Activated naive CD4-positive, alpha-beta T cell treated with anti-CD3 and anti-CD28 coated beads for 36 hours (primary cell): ENCODE data around the gene DERL3. TPM values are rescaled to one million over a fixed set of nuclear protein-coding genes. Genes with fewer than 3 reads are reported as not detected.
A peak's percentile ranks its signal among the peaks of the same experiment; 100 is the strongest.

Experiments
- CTCF ChIA-PET: fragments of 350-600 bp; sonication (Branson Sonifier 250); formaldehyde crosslinking; loops from one replicate; lab custom pipeline; 2021; ENCODE audit warnings: antibody characterized with exemption; lab: Charles Lee
- DNase-seq: peaks from one replicate; pipeline ENCODE4 v3.0.0-alpha.2; 2020
- H3K27ac Mint-ChIP-seq: one replicate; pipeline ENCODE4 v1.8.0; 2021; ENCODE audit warnings: mild to moderate bottlenecking, mixed read lengths
- H3K27me3 Mint-ChIP-seq: one replicate; pipeline ENCODE4 v1.8.0; 2021; ENCODE audit warnings: low read depth, mixed read lengths
- H3K36me3 Mint-ChIP-seq: one replicate; pipeline ENCODE4 v1.8.0; 2021; ENCODE audit warnings: low read depth, mixed read lengths
- H3K4me1 Mint-ChIP-seq: one replicate; pipeline ENCODE4 v1.8.0; 2021; ENCODE audit warnings: low read depth, mixed read lengths
- H3K4me3 Mint-ChIP-seq: one replicate; pipeline ENCODE4 v1.8.0; 2021; ENCODE audit warnings: mild to moderate bottlenecking, moderate library complexity, mixed read lengths
- H3K9me3 Mint-ChIP-seq: one replicate; pipeline ENCODE4 v1.8.0; 2021; ENCODE audit warnings: mixed read lengths
- intact Hi-C: fragments of 100-400 bp; cut with micrococcal nuclease; formaldehyde crosslinking; loops from one replicate; pipeline ENCODE4 v1.15.1; 2023
- total RNA-seq, 2 experiments: library from RNA; stranded (reverse); gene quantifications; one replicate each; pipeline ENCODE4 v1.2.3, GENCODE V29; 2021

The DERL3 gene
- total RNA-seq, 2 experiments from 2014 or later = 7.3 to 7.5 TPM

DNA sequence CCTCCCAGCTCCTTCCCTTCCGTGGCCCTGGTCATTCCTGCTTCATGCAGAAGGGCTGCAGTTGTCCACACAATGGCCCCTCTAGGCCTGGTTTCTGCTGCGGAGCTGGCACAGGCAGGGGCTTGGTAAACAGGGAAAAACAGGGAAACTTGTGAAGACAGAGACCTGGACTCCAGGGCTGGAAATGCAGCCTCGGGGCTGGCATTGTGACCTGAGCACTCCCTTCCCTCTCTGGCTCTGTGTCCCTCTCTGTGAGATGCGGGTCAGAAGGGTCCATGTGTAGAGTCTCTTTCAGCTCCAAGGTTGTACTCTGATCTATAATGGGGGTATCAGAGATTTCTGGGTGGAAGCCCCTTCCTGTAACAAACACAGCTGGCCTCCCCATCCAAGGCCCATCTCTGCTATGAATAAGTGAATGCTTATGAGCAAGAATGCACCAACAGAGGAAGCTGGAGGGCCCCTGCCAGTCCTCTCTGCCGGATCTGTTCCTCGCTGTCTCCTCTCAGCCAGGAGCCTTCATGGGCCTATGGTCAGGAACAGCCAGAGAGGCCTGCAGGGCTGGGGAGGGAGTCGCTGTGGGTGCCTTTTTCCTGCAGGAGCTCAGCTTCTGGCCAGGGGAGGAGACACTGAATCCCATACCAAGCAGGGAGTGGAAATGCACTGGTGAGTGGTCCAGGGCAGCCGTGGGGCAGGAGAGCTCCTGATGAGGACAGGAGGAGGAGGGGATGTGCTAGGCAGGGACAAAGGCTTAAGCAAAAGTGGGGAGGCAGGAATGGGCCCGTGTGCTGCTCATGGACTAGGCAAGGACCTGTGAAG is 6.7 kb upstream of the DERL3 start:
- H3K9me3 Mint-ChIP-seq = no peaks in the 10 kb centered on the region
- CTCF ChIA-PET = interaction anchor here (0.8 to 2.3 kb wide), 5 partner anchors 10 to 582 kb away, joined by 3 to 8 read pairs (median 3); partner anchors contain the start of genes ADORA2A and MIF
- no peak for DNase-seq
- peaks cover 3% of the 10 kb centered on the region for H3K27me3 Mint-ChIP-seq
- H3K36me3 Mint-ChIP-seq = no peaks in the 10 kb centered on the region
- intact Hi-C loops = loop anchor here (5.0 kb wide), 2 partner anchors 218 to 303 kb away; no protein-coding TSS in a partner anchor
- H3K4me3 Mint-ChIP-seq = no peak overlapping the region
- H3K4me1 Mint-ChIP-seq = peaks cover 2% of the 10 kb centered on the region
- H3K27ac Mint-ChIP-seq = no peak overlapping the region

DNA sequence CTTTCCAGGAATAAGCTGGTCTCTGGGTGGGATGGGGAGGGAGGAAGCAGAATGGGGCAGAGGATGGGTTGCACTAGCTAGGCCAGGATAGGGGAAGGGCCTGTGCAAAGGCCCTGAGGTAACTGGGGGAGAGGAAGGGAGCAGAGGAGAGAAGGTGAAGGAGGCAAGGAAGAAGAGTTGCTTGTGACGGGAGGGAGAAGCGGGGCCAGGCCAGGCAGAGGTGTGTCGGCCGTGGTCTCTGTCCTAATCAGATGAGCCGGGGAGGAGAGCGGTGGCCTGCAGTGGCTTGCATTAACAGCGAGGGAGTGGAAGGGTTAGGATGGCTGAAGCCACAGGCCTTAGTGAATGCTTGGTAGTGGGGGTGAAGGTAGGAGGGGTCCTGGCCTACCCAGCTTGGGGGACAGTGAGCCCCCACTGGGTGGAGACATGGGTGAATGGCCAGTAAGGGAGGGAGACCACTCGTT is 6.0 kb upstream of the DERL3 start:
- no peaks in the 10 kb centered on the region for H3K36me3 Mint-ChIP-seq
- no peak for DNase-seq
- peaks cover 2% of the 10 kb centered on the region for H3K4me1 Mint-ChIP-seq
- intact Hi-C loops = loop anchor here (5.0 kb wide), 2 partner anchors 217 to 302 kb away; no protein-coding TSS in a partner anchor
- CTCF ChIA-PET = interaction anchor here (2.3 kb wide), 1 partner anchor 9 kb away, joined by 8 read pairs; no protein-coding TSS in a partner anchor
- no peaks in the 10 kb centered on the region for H3K9me3 Mint-ChIP-seq
- no peaks in the 10 kb centered on the region for H3K27me3 Mint-ChIP-seq
- no peak overlapping the region for H3K27ac Mint-ChIP-seq
- H3K4me3 Mint-ChIP-seq = no peak overlapping the region

DNA sequence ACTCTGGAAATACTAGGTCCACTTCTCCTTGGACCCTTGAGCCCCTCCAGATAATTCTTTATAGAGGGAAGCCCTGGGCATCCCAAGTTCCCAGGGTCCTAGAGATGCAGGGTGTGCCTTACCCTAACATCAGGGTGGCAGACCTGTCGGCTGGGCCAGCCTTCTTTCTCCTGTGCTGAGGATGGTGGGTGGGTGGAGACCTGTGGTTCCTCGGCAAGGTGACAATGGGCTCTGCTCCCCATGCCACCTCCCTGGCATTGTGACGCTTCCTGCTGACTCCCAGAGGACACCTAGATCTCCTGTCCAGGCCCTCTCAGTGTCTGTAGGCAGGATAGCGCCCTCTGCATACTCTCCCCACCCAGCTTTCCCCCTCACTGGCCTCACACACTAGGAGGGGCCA is 3.8 kb upstream of the DERL3 start:
- Mint-ChIP-seq H3K27me3 (peaks cover 3% of the 10 kb centered on the region), H3K4me1 (peaks cover 14% of the 10 kb centered on the region), H3K27ac (no peak overlapping the region), H3K4me3 (no peak overlapping the region), H3K9me3 (no peaks in the 10 kb centered on the region), H3K36me3 (no peaks in the 10 kb centered on the region)
- intact Hi-C loops = no loop called here
- CTCF ChIA-PET = no interaction called here
- DNase-seq = no peak

DNA sequence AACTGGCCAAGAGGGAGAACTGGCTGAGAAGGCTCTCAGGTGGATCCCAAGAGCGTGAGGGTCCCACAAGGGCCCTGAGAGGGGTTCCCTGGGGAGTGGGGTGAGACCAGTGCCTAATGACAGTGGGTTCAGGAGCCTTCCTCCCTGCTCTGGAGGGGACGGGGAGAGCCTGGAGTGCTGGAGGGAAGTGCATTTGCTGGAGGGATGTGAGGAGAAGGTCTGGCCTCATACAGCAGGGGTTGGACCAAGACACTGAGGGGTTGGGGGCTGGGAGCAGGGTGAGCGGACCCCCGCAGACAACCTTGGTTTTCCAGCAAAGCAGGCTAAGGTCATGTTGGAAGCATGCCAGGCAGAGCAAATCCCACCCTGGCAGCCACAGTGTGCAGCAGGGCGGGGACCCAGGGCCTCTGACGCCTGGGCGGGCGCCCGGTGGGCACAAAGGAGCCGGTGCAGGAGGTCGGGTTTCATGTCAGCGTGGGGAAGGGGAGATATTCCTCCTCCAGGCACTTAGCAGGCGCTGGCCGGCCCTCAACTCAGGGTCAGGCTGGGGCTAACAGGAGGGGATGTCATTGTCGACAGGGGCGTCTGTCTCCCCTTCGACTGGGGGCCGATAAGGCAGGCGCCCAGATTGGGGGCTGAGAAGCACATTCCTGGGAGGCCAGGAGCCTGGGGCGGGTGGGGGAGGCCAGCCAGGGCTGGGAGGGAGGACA is 3.1 kb upstream of the DERL3 start:
- no peak overlapping the region for H3K4me3 Mint-ChIP-seq
- no peaks in the 10 kb centered on the region for H3K9me3 Mint-ChIP-seq
- H3K27ac Mint-ChIP-seq = no peak overlapping the region
- peaks cover 3% of the 10 kb centered on the region for H3K27me3 Mint-ChIP-seq
- H3K36me3 Mint-ChIP-seq = no peaks in the 10 kb centered on the region
- intact Hi-C loops = no loop called here
- H3K4me1 Mint-ChIP-seq = peaks cover 16% of the 10 kb centered on the region
- CTCF ChIA-PET = no interaction called here
- no peak for DNase-seq

GRCh38 chr22:23841292-23841691 is 2.5 kb upstream of the DERL3 start:
- DNase-seq = no peak
- H3K27ac Mint-ChIP-seq = no peak overlapping the region
- peaks cover 3% of the 10 kb centered on the region for H3K27me3 Mint-ChIP-seq
- H3K4me1 Mint-ChIP-seq = peaks cover 16% of the 10 kb centered on the region
- H3K4me3 Mint-ChIP-seq = no peak overlapping the region
- no peaks in the 10 kb centered on the region for H3K9me3 Mint-ChIP-seq
- intact Hi-C loops = no loop called here
- CTCF ChIA-PET = no interaction called here
- H3K36me3 Mint-ChIP-seq = no peaks in the 10 kb centered on the region

- H3K36me3 Mint-ChIP-seq = no peaks in the 10 kb centered on the region
- no peaks in the 10 kb centered on the region for H3K9me3 Mint-ChIP-seq
- DNase-seq = no peak
- CTCF ChIA-PET = no interaction called here
- intact Hi-C loops = no loop called here
- H3K4me3 Mint-ChIP-seq = no peak overlapping the region
- H3K27ac Mint-ChIP-seq = no peak overlapping the region
- peaks cover 3% of the 10 kb centered on the region for H3K27me3 Mint-ChIP-seq
- peaks cover 16% of the 10 kb centered on the region for H3K4me1 Mint-ChIP-seq
Measured at GRCh38 chr22:23840026-23840425, 1.2 kb upstream of the DERL3 start.

GRCh38 chr22:23837911-23838680 is 710 bp downstream of the DERL3 start:
- peaks cover 16% of the 10 kb centered on the region for H3K4me1 Mint-ChIP-seq
- peaks cover 3% of the 10 kb centered on the region for H3K27me3 Mint-ChIP-seq
- no peak for DNase-seq
- no peaks in the 10 kb centered on the region for H3K9me3 Mint-ChIP-seq
- intact Hi-C loops = loop anchor here (2.0 kb wide), 1 partner anchor 133 kb away; no protein-coding TSS in a partner anchor
- H3K27ac Mint-ChIP-seq = no peak overlapping the region
- H3K36me3 Mint-ChIP-seq = no peaks in the 10 kb centered on the region
- peak overlapping the region; percentile 84 for H3K4me3 Mint-ChIP-seq
- CTCF ChIA-PET = interaction anchor here (0.6 kb wide), 1 partner anchor 659 kb away, joined by 3 read pairs; no protein-coding TSS in a partner anchor

DNA sequence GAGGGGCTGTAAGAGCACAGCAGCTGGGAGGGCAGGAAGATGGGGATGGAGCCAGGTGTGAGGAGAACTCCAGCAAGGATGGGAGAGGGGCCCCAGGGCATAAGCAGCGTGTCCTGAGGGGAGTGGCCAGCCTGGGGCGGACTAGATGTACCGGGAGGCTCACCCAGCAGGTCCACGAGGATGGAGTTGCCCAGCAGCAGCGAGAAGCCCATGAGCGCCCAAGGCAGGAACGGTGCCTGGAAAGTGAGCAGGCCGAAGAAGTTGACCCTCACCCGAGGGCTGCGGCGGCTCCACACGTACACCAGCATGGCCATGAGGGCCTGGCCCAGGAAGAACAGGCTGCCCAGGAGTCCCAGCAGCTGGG is 1.3 kb downstream of the DERL3 start:
- no peak overlapping the region for H3K27ac Mint-ChIP-seq
- intact Hi-C loops = no loop called here
- no peak for DNase-seq
- peaks cover 3% of the 10 kb centered on the region for H3K27me3 Mint-ChIP-seq
- H3K4me3 Mint-ChIP-seq = peak overlapping the region; percentile 36
- CTCF ChIA-PET = no interaction called here
- H3K9me3 Mint-ChIP-seq = no peaks in the 10 kb centered on the region
- H3K4me1 Mint-ChIP-seq = peaks cover 16% of the 10 kb centered on the region
- H3K36me3 Mint-ChIP-seq = no peaks in the 10 kb centered on the region

- intact Hi-C loops = no loop called here
- peaks cover 16% of the 10 kb centered on the region for H3K4me1 Mint-ChIP-seq
- no peaks in the 10 kb centered on the region for H3K36me3 Mint-ChIP-seq
- H3K9me3 Mint-ChIP-seq = no peaks in the 10 kb centered on the region
- no peak for DNase-seq
- H3K27me3 Mint-ChIP-seq = peaks cover 3% of the 10 kb centered on the region
- peak overlapping the region; percentile 36 for H3K4me3 Mint-ChIP-seq
- no peak overlapping the region for H3K27ac Mint-ChIP-seq
- CTCF ChIA-PET = interaction anchor here (1.0 to 2.8 kb wide), 4 partner anchors 9 to 34 kb away, joined by 3 to 8 read pairs (median 3); no protein-coding TSS in a partner anchor
Measured at GRCh38 chr22:23836692-23837495, 1.9 kb downstream of the DERL3 start.

DNA sequence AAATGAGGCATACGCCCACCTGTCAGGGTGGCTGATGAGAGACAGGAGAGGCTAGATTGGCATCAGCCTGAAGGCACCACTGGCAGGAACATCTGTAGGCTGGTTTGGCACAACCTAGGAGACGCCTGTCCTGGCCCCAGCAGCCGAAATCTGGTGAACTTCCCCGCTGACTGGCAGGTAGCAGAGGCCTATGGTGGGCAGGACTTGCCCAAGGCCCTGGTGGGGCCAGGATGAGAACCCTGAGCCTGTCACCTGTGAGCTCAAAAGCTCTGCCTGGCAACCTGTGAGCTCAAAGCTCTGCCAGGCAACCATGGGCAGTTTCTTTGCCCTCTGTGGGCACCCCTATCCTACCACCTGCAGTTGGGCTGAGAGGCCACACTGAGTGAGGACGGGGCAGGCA is 2.5 kb downstream of the DERL3 start:
- Mint-ChIP-seq H3K27me3 (peaks cover 3% of the 10 kb centered on the region), H3K4me3 (no peak overlapping the region), H3K36me3 (no peaks in the 10 kb centered on the region), H3K9me3 (no peaks in the 10 kb centered on the region), H3K27ac (no peak overlapping the region), H3K4me1 (peaks cover 16% of the 10 kb centered on the region)
- intact Hi-C loops = no loop called here
- no peak for DNase-seq
- CTCF ChIA-PET = interaction anchor here (1.0 to 2.8 kb wide), 4 partner anchors 10 to 34 kb away, joined by 3 to 8 read pairs (median 3); no protein-coding TSS in a partner anchor

- Mint-ChIP-seq H3K36me3 (peaks cover 2% of the 10 kb centered on the region), H3K9me3 (no peaks in the 10 kb centered on the region), H3K27ac (no peak overlapping the region), H3K4me1 (peaks cover 16% of the 10 kb centered on the region), H3K4me3 (no peak overlapping the region), H3K27me3 (peaks cover 3% of the 10 kb centered on the region)
- CTCF ChIA-PET = interaction anchor here (0.6 to 2.8 kb wide), 4 partner anchors 10 to 244 kb away, joined by 3 to 8 read pairs (median 4); no protein-coding TSS in a partner anchor
- no peak for DNase-seq
- intact Hi-C loops = no loop called here
Measured at GRCh38 chr22:23835484-23836144, 3.2 kb downstream of the DERL3 start.
